ENCODE measurements around the gene NKX2-4.

DNA sequence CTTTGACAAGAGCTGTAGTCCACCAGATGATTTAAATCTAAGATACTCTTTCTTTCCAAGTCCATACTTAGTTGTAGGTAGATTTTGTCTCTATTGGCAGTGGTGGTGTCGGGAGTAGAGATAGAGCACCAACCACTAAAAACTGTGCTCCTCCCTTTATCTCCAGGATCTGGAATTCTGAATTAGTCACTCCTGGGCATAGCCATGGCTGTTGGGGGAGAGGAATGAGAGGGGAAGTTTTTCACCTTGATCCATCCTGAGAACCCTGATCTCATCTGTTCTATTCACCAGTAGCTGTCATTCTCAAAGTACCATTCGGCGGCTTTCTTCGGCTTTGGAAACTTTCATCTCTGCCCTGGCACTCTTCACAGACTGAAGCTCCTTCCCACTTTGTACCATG is 35.6 kb upstream of the NKX2-4 start:
- TF ChIP-seq, protein P1, sequence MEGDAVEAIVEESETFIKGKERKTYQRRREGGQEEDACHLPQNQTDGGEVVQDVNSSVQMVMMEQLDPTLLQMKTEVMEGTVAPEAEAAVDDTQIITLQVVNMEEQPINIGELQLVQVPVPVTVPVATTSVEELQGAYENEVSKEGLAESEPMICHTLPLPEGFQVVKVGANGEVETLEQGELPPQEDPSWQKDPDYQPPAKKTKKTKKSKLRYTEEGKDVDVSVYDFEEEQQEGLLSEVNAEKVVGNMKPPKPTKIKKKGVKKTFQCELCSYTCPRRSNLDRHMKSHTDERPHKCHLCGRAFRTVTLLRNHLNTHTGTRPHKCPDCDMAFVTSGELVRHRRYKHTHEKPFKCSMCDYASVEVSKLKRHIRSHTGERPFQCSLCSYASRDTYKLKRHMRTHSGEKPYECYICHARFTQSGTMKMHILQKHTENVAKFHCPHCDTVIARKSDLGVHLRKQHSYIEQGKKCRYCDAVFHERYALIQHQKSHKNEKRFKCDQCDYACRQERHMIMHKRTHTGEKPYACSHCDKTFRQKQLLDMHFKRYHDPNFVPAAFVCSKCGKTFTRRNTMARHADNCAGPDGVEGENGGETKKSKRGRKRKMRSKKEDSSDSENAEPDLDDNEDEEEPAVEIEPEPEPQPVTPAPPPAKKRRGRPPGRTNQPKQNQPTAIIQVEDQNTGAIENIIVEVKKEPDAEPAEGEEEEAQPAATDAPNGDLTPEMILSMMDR (IDR thresholded peaks at IDR 0.05): no peak
- TF ChIP-seq POLR2A (IDR thresholded peaks at IDR 0.05): no peak
